ENCODE measurements around the gene SMU1. TPM values are rescaled to one million over a fixed set of nuclear protein-coding genes. Genes with fewer than 3 reads are reported as not detected.

SMU1 gene
- total RNA-seq, 2 donors from 2014 or later, result 25.0 to 28.7 TPM

DNA sequence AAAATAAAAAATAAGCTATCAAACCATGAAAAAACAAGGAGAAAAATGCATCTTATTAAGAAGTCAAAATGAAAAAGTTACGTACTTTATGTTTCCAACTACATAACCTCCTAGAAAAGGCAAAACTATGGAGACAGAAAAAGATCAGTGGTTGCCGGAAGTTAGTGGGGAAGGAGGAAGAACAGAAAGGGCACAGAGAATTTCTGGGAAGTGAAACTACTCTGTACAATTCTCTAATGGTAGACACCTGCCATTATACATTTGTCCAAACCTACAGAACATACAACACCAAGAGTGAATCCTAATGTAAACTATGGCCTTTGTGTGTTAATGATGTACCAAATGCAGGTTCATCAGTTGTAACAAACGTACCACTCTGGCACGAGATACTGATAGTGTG is 25.3 kb downstream of the SMU1 start:
- Histone ChIP-seq H3K36me3 (ENCODE audit: control insufficient read depth, insufficient read depth, low read length) (peaks cover 84% of the 10 kb centered on the region), H3K27ac (ENCODE audit: low read depth, low read length) (no peak overlapping the region), H3K4me1 (ENCODE audit: control insufficient read depth, insufficient read depth, low read length) (no peaks in the 10 kb centered on the region), H3K4me3 (ENCODE audit: low read length) (no peak overlapping the region), H3K27me3 (ENCODE audit: control insufficient read depth, insufficient read depth, low read length, poor library complexity, severe bottlenecking) (no peaks in the 10 kb centered on the region), H3K9ac (ENCODE audit: extremely low read depth, low read length, poor library complexity, severe bottlenecking) (no peak overlapping the region), H3K9me3 (ENCODE audit: control insufficient read depth, low read length) (no peaks in the 10 kb centered on the region)
- Mint-ChIP-seq H3K4me3 (no peak overlapping the region), H3K9me3 (no peaks in the 10 kb centered on the region), H3K4me1 (no peaks in the 10 kb centered on the region), H3K36me3 (ENCODE audit: low read depth) (peaks cover 62% of the 10 kb centered on the region), H3K27ac (no peak overlapping the region), H3K27me3 (ENCODE audit: insufficient read depth) (no peaks in the 10 kb centered on the region)
- no peak for DNase-seq
- 96 to 100% methylated on average over 2 to 3 of the region's 4 CpGs for WGBS, 2 experiments (ENCODE audit: insufficient coverage in 1 of 2, insufficient read length in 1 of 2)
- TF ChIP-seq, protein P1, sequence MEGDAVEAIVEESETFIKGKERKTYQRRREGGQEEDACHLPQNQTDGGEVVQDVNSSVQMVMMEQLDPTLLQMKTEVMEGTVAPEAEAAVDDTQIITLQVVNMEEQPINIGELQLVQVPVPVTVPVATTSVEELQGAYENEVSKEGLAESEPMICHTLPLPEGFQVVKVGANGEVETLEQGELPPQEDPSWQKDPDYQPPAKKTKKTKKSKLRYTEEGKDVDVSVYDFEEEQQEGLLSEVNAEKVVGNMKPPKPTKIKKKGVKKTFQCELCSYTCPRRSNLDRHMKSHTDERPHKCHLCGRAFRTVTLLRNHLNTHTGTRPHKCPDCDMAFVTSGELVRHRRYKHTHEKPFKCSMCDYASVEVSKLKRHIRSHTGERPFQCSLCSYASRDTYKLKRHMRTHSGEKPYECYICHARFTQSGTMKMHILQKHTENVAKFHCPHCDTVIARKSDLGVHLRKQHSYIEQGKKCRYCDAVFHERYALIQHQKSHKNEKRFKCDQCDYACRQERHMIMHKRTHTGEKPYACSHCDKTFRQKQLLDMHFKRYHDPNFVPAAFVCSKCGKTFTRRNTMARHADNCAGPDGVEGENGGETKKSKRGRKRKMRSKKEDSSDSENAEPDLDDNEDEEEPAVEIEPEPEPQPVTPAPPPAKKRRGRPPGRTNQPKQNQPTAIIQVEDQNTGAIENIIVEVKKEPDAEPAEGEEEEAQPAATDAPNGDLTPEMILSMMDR (conservative IDR thresholded peaks at IDR 0.05), result no peak

DNA sequence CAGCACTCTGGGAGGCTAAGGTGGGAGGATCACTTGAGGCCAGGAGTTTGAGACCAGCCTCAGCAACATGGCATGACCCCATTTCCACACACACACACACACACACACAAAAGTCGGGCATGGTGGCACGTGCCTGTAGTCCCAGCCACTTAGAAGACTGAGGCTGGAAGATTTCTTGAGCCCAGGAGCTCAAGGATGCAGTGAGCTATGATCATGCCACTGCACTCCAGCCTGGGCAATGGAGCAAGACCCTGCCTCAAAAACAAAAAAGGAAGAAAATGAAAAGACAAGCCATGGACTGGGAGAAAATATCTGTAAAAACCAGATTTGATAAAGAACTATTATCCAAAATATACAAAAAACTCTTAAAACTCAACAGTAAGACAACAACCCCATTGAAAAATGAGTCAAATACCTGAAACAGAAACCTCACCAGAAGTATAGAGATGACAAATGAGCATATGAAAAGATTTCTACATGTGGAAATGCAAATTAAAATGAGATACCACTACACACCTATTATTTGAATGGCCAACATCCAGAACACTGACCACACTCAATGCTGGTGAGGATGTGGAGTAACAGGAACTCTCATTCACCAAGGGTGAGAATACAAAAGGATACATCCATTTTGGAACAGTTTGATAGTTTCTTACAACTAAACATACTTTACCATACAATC is 26.7 kb downstream of the SMU1 start:
- 85 to 100% methylated on average over 1 to 2 of the region's 2 CpGs for WGBS, 2 experiments (ENCODE audit: insufficient coverage in 1 of 2, insufficient read length in 1 of 2)
- H3K4me1 Mint-ChIP-seq, result peaks cover 4% of the 10 kb centered on the region

DNA sequence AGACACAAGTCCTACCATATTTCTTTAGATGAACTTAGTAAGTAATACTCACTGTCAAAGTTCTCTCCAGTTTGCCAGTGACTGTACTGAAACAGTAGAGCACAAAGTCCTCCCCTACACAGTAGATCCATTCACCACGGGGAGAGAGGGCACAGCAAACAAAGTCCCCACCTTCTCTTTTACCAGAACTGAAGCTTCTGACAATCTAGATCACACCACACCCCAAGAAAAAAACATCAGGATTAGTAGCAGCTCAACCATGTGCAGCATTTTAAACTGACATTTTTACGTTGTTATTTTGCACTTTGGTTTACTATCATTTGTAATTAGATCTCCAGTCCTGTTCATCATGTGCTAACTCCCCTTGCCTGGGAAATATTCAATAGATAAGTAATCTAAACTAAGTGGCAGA is 28.4 kb downstream of the SMU1 start:
- H3K9me3 Mint-ChIP-seq, result no peaks in the 10 kb centered on the region
- H3K27me3 Mint-ChIP-seq (ENCODE audit: insufficient read depth), result no peaks in the 10 kb centered on the region
- peaks cover 16% of the 10 kb centered on the region for H3K4me1 Mint-ChIP-seq
- H3K27ac ChIP-seq (ENCODE audit: low read depth, low read length), result no peak overlapping the region
- no peaks in the 10 kb centered on the region for H3K9me3 ChIP-seq (ENCODE audit: control insufficient read depth, low read length)
- no peak overlapping the region for H3K4me3 ChIP-seq (ENCODE audit: low read length)
- no peak overlapping the region for H3K27ac Mint-ChIP-seq
- WGBS, 2 experiments (ENCODE audit: insufficient coverage in 1 of 2, insufficient read length in 1 of 2), result 90 to 93% methylated on average over 2 of the region's 2 CpGs
- H3K36me3 ChIP-seq (ENCODE audit: control insufficient read depth, insufficient read depth, low read length), result peaks cover 59% of the 10 kb centered on the region
- H3K9ac ChIP-seq (ENCODE audit: extremely low read depth, low read length, poor library complexity, severe bottlenecking), result no peak overlapping the region
- peaks cover 48% of the 10 kb centered on the region for H3K36me3 Mint-ChIP-seq (ENCODE audit: low read depth)
- TF ChIP-seq, protein P1 (conservative IDR thresholded peaks at IDR 0.05), result no peak
- no peaks in the 10 kb centered on the region for H3K27me3 ChIP-seq (ENCODE audit: control insufficient read depth, insufficient read depth, low read length, poor library complexity, severe bottlenecking)
- no peak for DNase-seq
- no peak overlapping the region for H3K4me3 Mint-ChIP-seq
- H3K4me1 ChIP-seq (ENCODE audit: control insufficient read depth, insufficient read depth, low read length), result no peaks in the 10 kb centered on the region

More for the DNA sequence above, 26.7 kb downstream of the SMU1 start:
- Histone ChIP-seq H3K4me3 (ENCODE audit: low read length) (no peak overlapping the region), H3K36me3 (ENCODE audit: control insufficient read depth, insufficient read depth, low read length) (peaks cover 77% of the 10 kb centered on the region), H3K27me3 (ENCODE audit: control insufficient read depth, insufficient read depth, low read length, poor library complexity, severe bottlenecking) (no peaks in the 10 kb centered on the region), H3K27ac (ENCODE audit: low read depth, low read length) (no peak overlapping the region), H3K9ac (ENCODE audit: extremely low read depth, low read length, poor library complexity, severe bottlenecking) (no peak overlapping the region), H3K9me3 (ENCODE audit: control insufficient read depth, low read length) (no peaks in the 10 kb centered on the region), H3K4me1 (ENCODE audit: control insufficient read depth, insufficient read depth, low read length) (no peaks in the 10 kb centered on the region)
- Mint-ChIP-seq H3K9me3 (no peaks in the 10 kb centered on the region), H3K36me3 (ENCODE audit: low read depth) (peaks cover 57% of the 10 kb centered on the region), H3K27me3 (ENCODE audit: insufficient read depth) (no peaks in the 10 kb centered on the region), H3K4me3 (no peak overlapping the region), H3K27ac (no peak overlapping the region)
- no peak for DNase-seq
- TF ChIP-seq, protein P1 (conservative IDR thresholded peaks at IDR 0.05), result no peak
